Activated CD4-positive, alpha-beta T cell treated with anti-CD3 and anti-CD28 coated beads, Interleukin-2, amount 10 ng/mL, durations not matched to agents 24 days and 14 days (primary cell): ENCODE measurements around the gene WRAP73. TPM values are rescaled to one million over a fixed set of nuclear protein-coding genes. Genes with fewer than 3 reads are reported as not detected.

Experiments used
- DNase-seq: peaks from one replicate; pipeline ENCODE4 v3.0.0; 2022
- H3K27ac Mint-ChIP-seq: one replicate; pipeline ENCODE4 v1.8.0; 2022; ENCODE audit warnings: mild to moderate bottlenecking, mixed read lengths
- H3K27me3 Mint-ChIP-seq: one replicate; pipeline ENCODE4 v1.8.0; 2022; ENCODE audit warnings: mixed read lengths
- H3K36me3 Mint-ChIP-seq: one replicate; pipeline ENCODE4 v1.8.0; 2022; ENCODE audit warnings: low read depth, mild to moderate bottlenecking, mixed read lengths
- H3K4me1 Mint-ChIP-seq: one replicate; pipeline ENCODE4 v1.8.0; 2021; ENCODE audit warnings: mixed read lengths
- H3K4me3 Mint-ChIP-seq: one replicate; pipeline ENCODE4 v1.8.0; 2022; ENCODE audit warnings: mild to moderate bottlenecking, moderate library complexity, mixed read lengths
- H3K9me3 Mint-ChIP-seq: one replicate; pipeline ENCODE4 v1.8.0; 2021; ENCODE audit warnings: mixed read lengths
- intact Hi-C: fragments of 100-400 bp; cut with micrococcal nuclease; formaldehyde crosslinking; loops from one replicate; pipeline ENCODE4 v1.15.1; 2023
- total RNA-seq: library from RNA; stranded (reverse); gene quantifications from 2 replicates; pipeline ENCODE4 v1.2.3, GENCODE V29; 2022

The WRAP73 gene, protein sequence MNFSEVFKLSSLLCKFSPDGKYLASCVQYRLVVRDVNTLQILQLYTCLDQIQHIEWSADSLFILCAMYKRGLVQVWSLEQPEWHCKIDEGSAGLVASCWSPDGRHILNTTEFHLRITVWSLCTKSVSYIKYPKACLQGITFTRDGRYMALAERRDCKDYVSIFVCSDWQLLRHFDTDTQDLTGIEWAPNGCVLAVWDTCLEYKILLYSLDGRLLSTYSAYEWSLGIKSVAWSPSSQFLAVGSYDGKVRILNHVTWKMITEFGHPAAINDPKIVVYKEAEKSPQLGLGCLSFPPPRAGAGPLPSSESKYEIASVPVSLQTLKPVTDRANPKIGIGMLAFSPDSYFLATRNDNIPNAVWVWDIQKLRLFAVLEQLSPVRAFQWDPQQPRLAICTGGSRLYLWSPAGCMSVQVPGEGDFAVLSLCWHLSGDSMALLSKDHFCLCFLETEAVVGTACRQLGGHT
- 41.3 and 44.7 TPM in 2 replicates for total RNA-seq

DNA sequence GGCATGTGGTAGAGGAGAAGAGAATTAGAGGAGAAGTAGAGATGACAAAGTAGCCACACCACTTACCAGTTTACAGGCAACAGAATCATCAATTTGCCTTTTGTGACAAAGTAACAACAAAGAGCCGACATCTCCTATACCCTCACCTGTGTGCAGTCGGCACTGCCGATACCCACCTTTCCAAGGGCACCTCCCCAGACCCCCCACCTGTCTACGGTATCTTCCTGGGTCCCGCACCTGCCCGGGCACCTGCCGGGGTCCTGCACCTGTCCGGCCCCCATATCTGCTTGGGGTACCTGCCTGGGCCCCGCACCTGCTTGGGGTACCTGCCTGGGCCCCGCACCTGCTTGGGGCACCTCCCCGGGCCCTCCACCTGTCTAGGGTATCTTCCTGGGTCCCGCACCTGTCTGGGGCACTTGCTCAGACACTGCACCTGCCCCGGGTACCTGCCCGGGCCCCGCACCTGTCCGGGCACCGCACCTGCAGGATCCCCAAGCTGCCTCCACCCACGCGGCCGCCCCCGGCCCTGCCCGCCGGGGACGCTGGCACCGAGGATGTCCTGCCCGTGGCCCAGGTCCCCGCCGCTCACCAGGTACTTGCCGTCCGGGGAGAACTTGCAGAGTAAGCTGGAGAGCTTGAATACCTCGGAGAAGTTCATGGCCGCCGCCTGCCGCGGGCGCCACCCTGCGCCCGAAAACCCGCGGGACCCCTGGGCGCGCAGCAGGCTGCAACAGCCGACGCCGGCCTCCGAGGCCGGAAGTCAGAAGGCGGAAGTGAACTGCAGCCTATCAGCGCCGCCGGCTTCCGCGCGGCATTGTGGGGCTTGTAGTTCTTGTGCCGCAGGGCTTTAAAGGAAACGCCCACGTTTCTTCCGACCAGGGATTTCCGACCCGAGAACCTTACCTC lies at the start of gene WRAP73:
Gene WRAP73, minus strand, starts transcription at position 762 of the 906 bp plus-strand sequence. Its CDS starts 104 bp downstream, at position 658.
- peaks cover 20% of the 10 kb centered on the region for H3K4me1 Mint-ChIP-seq
- intact Hi-C loops, result loop anchor here (1.0 to 10.0 kb wide), 4 partner anchors 25 to 147 kb away; partner anchors contain the start of genes LRRC47 and SMIM1
- H3K9me3 Mint-ChIP-seq, result no peaks in the 10 kb centered on the region
- peak within 1 kb of the TSS; percentile 80 for H3K4me3 Mint-ChIP-seq
- peaks cover 14% of the 10 kb centered on the region for H3K36me3 Mint-ChIP-seq
- peak; percentile 97 for DNase-seq
- peak within 1 kb of the TSS; percentile 53 for H3K27ac Mint-ChIP-seq
- H3K27me3 Mint-ChIP-seq, result peaks cover 26% of the 10 kb centered on the region

DNA sequence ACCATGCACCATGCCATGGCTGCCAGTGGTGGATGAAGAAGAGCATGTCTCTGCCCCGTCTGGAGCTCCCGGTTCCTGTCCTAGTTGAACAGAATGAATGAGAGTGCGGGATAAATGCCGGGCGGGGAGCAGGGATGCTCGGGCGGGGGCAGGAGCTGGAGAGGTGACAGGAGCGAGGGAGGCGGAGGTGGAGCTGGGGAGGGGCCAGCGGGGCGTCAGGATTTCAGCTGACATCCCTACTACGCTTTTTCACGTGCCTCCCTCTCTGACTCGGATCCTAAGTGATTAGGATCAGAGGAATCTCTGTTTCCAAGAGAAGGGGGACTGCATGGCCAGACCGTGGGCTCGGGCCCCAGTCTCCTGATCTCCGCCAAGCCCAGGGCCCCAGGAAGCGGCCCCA lies 49.7 kb upstream of the WRAP73 start:
- DNase-seq, result no peak
- no peaks in the 10 kb centered on the region for H3K36me3 Mint-ChIP-seq
- no peak overlapping the region for H3K27ac Mint-ChIP-seq
- intact Hi-C loops, result no loop called here
- H3K27me3 Mint-ChIP-seq, result no peaks in the 10 kb centered on the region
- no peak overlapping the region for H3K4me3 Mint-ChIP-seq
- H3K4me1 Mint-ChIP-seq, result no peaks in the 10 kb centered on the region
- H3K9me3 Mint-ChIP-seq, result peaks cover 3% of the 10 kb centered on the region

DNA sequence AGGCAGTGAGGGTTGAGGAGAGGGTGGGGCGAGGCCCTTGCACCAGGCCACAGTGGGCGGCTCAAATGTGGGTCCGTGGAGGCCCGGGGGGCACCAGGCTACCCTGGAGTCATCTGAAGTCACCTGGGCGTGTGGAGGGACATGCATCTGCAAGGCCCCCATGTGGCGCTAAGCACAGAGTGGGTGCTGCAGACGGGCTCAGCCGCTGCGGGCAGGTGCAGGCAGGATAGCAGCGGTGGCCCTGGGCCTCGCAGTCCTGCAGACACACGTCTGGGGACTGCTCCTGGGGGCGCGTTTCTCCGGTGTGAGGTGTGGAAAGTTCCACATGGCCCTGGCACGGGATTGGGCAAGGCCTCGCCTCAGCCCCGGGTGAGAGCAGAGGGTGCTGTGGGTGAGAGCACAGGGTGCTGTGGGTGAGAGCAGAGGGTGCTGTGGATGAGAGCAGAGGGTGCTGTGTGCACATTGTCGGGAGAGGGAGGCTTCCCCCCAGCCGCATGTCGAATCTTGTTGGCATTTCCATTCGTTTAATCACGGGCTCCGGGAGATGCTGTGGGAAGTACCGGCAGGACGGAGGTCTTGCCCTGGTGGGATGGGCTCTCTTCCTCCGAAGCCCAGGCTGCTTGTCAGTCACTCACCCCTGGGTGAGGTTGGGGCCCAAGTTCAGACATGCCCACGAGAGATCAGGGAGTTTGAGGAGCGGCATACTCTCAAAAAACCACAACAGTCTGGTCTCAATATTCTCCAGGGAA lies 48.9 kb upstream of the WRAP73 start:
- Mint-ChIP-seq H3K27me3 (no peaks in the 10 kb centered on the region), H3K9me3 (peaks cover 3% of the 10 kb centered on the region), H3K4me1 (no peaks in the 10 kb centered on the region), H3K4me3 (no peak overlapping the region), H3K36me3 (no peaks in the 10 kb centered on the region), H3K27ac (no peak overlapping the region)
- DNase-seq, result no peak
- intact Hi-C loops, result no loop called here

DNA sequence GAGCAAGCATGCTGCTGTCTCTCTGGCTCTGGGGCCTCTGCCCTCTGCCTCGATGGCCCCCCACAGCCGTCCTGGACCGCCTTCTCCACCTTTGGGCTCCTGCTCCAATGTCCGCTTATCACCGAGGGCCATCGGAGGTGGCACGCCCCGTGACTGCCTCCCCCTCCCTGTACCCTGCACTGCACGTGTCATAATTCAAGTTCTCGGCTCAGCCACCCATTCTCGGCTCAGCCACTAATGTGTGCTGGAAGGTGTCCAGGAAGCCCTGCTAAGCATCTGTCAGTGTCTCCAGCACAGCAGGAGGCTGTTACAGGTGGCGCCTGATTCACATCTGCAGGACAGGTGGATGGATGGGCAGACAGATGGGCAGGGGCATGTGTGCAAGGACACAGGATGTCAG lies 47.9 kb upstream of the WRAP73 start:
- peaks cover 3% of the 10 kb centered on the region for H3K9me3 Mint-ChIP-seq
- intact Hi-C loops, result no loop called here
- H3K27me3 Mint-ChIP-seq, result no peaks in the 10 kb centered on the region
- no peak overlapping the region for H3K4me3 Mint-ChIP-seq
- H3K27ac Mint-ChIP-seq, result no peak overlapping the region
- DNase-seq, result no peak
- no peaks in the 10 kb centered on the region for H3K36me3 Mint-ChIP-seq
- H3K4me1 Mint-ChIP-seq, result no peaks in the 10 kb centered on the region

DNA sequence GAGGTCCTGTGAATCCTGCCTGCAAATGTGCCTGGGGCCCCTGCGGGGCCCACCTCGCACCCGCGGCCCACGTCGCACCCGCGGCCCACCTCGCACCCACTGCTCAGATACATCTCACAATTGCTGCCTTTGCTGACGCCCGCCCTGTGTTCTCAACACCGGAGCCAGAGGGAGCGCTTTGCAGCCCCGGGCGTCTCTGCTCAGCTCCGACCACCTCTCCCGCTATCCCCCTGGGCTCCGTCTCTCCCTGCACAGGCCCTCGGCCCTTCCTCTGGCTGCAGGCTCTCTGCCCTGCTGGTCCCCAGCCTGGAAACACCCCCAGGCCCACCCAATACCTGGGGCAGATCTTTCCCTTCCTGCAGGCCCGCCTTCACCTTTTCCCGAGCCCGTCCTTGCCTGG lies 47.2 kb upstream of the WRAP73 start:
- Mint-ChIP-seq H3K4me3 (no peak overlapping the region), H3K9me3 (peaks cover 3% of the 10 kb centered on the region), H3K27me3 (no peaks in the 10 kb centered on the region), H3K4me1 (no peaks in the 10 kb centered on the region), H3K27ac (no peak overlapping the region), H3K36me3 (no peaks in the 10 kb centered on the region)
- no peak for DNase-seq
- intact Hi-C loops, result no loop called here

DNA sequence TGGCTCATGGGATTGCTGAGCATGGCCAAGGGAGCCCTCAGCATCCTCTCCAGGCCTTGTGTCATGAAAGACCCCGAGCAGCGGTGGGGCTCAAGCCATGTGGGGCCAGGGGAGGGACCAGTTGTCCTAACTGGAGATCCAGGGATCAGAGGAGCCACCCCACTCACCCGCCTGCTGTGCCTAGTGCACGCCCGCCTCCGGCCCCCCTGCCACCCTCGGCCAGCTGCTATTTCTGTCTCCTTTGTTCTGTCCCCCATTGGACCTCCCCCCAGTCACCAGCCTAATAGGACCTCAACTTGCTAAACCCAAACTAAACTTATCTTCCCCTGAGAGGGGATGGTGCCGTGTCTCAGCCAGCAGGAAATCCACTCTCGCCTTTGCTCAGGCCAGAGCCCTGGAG lies 46.8 kb upstream of the WRAP73 start:
- peaks cover 3% of the 10 kb centered on the region for H3K9me3 Mint-ChIP-seq
- no peak overlapping the region for H3K4me3 Mint-ChIP-seq
- DNase-seq, result no peak
- H3K4me1 Mint-ChIP-seq, result no peaks in the 10 kb centered on the region
- H3K27me3 Mint-ChIP-seq, result no peaks in the 10 kb centered on the region
- H3K27ac Mint-ChIP-seq, result no peak overlapping the region
- no peaks in the 10 kb centered on the region for H3K36me3 Mint-ChIP-seq
- intact Hi-C loops, result no loop called here

DNA sequence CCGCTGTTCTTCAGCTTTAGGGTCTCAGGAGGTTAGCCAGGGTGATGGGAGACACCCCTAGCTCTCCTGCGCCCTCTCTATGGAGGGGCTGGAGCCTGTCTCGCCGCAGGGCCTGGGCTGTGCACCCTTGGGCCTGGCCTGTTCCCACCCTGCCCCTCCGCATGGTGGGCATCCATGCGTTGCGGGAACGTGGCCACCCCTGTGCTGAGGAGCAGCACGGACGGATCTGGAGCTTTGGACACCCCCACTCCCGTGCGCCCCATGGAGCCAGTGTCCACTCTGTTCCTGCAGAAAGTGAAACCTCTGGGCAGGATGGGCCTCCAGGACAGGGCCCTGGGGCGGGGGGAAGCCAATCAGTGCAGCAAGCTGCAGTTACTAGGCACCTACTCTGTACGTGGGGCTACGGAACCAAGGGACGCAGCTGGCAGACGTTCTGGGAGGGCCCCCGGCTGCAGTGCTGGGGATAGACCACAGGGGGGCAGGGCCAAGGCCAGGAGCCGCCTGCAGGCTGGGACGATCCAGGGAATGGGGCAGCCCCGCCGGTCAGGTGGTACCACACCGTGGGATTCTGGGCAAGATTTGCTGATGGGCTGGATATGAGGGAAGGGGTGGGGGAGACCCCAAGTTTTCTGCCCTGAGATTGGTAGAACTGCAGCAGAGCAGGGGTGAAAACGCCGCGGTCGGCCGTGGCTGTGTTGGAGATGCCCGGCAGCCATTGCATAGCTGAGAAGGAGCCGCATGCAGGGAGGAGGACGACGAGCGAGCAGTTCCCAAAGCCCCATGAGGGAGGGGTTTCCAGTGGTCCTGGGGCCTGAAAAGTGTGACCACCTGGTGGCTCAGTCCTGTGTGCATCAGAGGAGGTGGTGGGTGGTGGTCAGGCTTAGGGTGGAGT lies 45.7 kb upstream of the WRAP73 start:
- Mint-ChIP-seq H3K27ac (no peak overlapping the region), H3K4me1 (no peaks in the 10 kb centered on the region), H3K9me3 (peaks cover 3% of the 10 kb centered on the region), H3K27me3 (no peaks in the 10 kb centered on the region), H3K4me3 (no peak overlapping the region), H3K36me3 (no peaks in the 10 kb centered on the region)
- intact Hi-C loops, result no loop called here
- DNase-seq, result peak; percentile 69

DNA sequence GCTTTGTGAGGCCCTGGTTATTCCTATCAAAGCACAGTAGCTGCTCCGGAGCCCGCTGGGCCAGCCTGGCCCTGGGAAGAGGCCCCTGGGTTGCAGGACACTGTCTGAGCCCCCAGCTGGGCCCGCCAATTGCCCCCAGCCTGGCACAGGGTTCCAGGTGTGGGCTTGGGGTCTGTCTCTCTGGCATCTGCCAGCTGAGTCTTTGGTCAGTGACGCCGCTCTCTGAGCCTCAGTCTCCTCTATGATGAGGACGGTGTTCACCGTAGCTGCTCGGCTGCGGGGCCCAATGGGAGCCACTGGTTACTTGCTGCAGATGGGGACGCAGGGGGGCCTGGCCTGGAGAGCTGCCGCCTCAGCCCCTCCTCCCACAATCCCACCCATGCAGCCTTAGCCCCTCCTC lies 43.4 kb upstream of the WRAP73 start:
- intact Hi-C loops, result no loop called here
- H3K27ac Mint-ChIP-seq, result no peak overlapping the region
- no peaks in the 10 kb centered on the region for H3K36me3 Mint-ChIP-seq
- H3K4me1 Mint-ChIP-seq, result no peaks in the 10 kb centered on the region
- no peak for DNase-seq
- H3K27me3 Mint-ChIP-seq, result no peaks in the 10 kb centered on the region
- H3K4me3 Mint-ChIP-seq, result no peak overlapping the region
- peaks cover 3% of the 10 kb centered on the region for H3K9me3 Mint-ChIP-seq

DNA sequence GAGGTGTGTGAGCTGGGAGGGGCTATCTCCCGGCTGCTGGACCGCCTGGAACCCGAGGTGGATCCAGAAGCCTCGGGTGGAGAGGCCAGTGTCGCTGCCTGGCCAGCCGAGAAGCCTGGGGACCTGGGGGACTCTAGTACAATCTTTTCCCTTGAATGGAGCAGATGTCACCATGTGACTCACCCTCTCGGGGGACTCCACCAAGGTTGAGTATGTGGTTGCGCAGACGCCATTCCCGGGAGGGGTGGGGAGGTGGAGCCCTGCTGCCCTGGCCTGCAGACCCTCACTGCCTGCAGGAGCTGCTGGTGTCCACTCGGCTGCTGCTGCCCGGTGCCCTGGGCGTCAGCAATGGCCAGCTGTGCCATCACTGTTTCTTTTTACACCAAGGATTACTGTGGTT lies 42.7 kb upstream of the WRAP73 start:
- no peak for DNase-seq
- peaks cover 3% of the 10 kb centered on the region for H3K9me3 Mint-ChIP-seq
- no peaks in the 10 kb centered on the region for H3K27me3 Mint-ChIP-seq
- H3K4me3 Mint-ChIP-seq, result no peak overlapping the region
- H3K27ac Mint-ChIP-seq, result no peak overlapping the region
- intact Hi-C loops, result no loop called here
- H3K36me3 Mint-ChIP-seq, result no peaks in the 10 kb centered on the region
- H3K4me1 Mint-ChIP-seq, result no peaks in the 10 kb centered on the region

DNA sequence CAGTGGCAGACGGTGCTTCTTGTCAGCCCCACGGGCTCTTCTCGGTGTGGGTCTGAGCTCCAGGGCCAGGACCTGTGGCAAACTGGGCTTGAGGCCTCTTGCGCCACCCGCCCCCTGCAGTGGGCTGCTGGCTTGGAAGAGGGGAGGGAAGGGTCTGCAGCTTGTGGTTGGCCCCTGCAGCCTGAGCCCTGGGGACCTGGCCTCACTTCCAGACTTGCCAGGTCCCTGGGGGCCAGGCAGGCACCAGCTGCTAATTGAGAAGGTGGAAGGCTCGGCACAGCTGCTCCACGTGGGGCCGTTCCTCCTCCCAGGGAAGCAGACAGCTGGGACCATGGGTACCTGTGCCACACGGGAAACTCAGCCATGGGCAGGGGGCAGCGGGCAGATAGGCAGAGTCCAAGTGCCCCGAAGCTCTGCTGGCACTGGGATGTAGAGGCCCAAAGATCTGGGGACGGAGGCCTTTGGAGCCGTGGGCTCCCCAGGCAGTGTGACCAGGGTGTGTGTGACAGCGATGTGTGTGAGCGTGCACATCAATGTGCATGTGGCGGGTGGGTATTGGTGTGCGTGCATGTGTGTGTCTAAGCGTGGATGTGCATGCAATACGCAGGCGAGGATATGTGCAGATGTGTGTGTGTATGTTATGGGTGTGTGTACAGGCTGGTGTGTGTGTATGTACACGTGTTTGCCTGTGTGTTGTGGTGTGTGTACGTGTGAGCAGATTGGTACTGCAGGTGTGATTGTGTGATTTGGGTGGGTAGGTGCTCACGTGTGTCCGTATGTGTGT lies 41.7 kb upstream of the WRAP73 start:
- no peak overlapping the region for H3K27ac Mint-ChIP-seq
- intact Hi-C loops, result no loop called here

DNA sequence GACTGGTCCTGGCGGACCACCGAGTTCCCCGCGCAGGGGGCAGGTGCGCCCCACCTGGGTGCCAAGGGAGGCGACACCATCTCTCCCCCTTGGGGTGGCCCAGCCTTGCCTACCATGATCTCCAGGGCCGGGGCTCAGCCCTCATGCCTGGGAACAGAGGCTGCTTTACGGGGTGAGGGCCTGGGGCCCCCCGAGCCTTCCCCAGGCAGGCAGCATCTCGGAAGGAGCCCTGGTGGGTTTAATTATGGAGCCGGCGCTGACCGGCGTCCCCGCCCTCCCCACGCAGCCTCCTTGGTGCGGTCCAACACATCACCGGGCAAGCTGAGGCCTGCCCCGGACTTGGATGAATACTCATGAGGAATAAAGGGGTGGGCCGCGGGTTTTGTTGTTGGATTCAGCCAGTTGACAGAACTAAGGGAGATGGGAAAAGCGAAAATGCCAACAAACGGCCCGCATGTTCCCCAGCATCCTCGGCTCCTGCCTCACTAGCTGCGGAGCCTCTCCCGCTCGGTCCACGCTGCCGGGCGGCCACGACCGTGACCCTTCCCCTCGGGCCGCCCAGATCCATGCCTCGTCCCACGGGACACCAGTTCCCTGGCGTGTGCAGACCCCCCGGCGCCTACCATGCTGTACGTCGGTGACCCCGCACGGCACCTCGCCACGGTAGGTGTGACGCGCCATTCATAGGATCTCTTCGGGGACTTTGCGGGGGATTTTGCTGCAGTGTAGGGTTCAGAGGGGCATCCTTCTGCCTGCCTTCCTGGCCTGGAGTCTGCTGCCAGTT lies 40.6 kb upstream of the WRAP73 start:
- H3K9me3 Mint-ChIP-seq, result peaks cover 3% of the 10 kb centered on the region
- H3K4me1 Mint-ChIP-seq, result no peaks in the 10 kb centered on the region
- no peak for DNase-seq
- H3K27ac Mint-ChIP-seq, result no peak overlapping the region
- intact Hi-C loops, result no loop called here
- no peak overlapping the region for H3K4me3 Mint-ChIP-seq
- H3K36me3 Mint-ChIP-seq, result no peaks in the 10 kb centered on the region
- H3K27me3 Mint-ChIP-seq, result no peaks in the 10 kb centered on the region

More for the DNA sequence above, 41.7 kb upstream of the WRAP73 start:
- no peaks in the 10 kb centered on the region for H3K36me3 Mint-ChIP-seq
- no peaks in the 10 kb centered on the region for H3K4me1 Mint-ChIP-seq
- peaks cover 3% of the 10 kb centered on the region for H3K9me3 Mint-ChIP-seq
- H3K27me3 Mint-ChIP-seq, result no peaks in the 10 kb centered on the region
- H3K4me3 Mint-ChIP-seq, result no peak overlapping the region
- DNase-seq, result no peak
